Measurements from ENCODE around the gene SFMBT2.

Gene SFMBT2

GRCh38 chr10:7298495-7298894, 112.3 kb downstream of the SFMBT2 start:
- no peak for DNase-seq (ENCODE audit: low read depth)

GRCh38 chr10:7297094-7297493, 113.7 kb downstream of the SFMBT2 start:
- DNase-seq (ENCODE audit: low read depth) = no peak

GRCh38 chr10:7296648-7297047, 114.2 kb downstream of the SFMBT2 start:
- DNase-seq (ENCODE audit: low read depth) = no peak

DNA sequence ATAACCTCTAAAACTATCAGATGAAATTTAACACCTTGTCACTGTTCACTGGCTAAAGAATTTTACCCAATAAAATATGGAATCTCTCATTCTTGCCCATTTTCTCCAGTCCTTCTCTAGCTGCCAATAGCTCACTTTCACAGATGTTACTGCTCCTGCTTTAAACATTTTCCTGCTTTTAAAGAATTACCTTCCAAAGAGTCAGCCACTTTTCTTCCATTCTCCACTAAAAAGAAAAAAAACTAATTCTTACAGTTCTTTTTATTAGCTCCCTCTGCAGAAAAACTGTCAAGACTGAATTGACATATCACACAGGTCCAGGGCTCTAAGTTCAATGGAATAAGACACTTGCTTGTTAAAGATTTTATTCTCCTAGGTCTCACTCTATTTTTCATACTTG, 114.8 kb downstream of the SFMBT2 start:
- no peak for DNase-seq (ENCODE audit: low read depth)

- DNase-seq (ENCODE audit: low read depth) = no peak
Measured at GRCh38 chr10:7293378-7293920, 117.4 kb downstream of the SFMBT2 start.

- no peak for DNase-seq (ENCODE audit: low read depth)
Measured at GRCh38 chr10:7291487-7292270, 119.2 kb downstream of the SFMBT2 start.

GRCh38 chr10:7288060-7288690, 122.7 kb downstream of the SFMBT2 start:
- no peak for DNase-seq (ENCODE audit: low read depth)

GRCh38 chr10:7287377-7287776, 123.5 kb downstream of the SFMBT2 start:
- DNase-seq (ENCODE audit: low read depth) = no peak

GRCh38 chr10:7285522-7286322, 125.1 kb downstream of the SFMBT2 start:
- no peak for DNase-seq (ENCODE audit: low read depth)

- DNase-seq (ENCODE audit: low read depth) = no peak
Measured at GRCh38 chr10:7283246-7283645, 127.6 kb downstream of the SFMBT2 start.

DNA sequence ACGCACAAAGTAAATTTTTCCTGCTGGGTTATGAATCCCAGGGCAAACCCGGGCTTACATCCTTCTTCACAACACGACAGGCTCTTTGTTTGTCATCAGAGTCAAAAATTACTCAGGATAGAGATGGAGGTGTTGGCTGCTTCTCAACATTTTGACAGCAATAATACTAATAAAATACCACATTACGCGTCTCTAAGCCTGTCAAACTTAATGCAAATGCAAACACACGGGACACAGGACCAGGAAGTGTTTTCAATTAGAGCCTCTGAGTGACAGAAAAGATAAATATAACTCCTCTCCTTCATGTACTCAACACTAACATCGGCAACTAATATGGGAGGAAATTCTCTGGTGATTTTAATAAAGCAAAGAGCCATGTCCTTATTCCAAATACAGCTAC, 128.4 kb downstream of the SFMBT2 start:
- no peak for DNase-seq (ENCODE audit: low read depth)

DNA sequence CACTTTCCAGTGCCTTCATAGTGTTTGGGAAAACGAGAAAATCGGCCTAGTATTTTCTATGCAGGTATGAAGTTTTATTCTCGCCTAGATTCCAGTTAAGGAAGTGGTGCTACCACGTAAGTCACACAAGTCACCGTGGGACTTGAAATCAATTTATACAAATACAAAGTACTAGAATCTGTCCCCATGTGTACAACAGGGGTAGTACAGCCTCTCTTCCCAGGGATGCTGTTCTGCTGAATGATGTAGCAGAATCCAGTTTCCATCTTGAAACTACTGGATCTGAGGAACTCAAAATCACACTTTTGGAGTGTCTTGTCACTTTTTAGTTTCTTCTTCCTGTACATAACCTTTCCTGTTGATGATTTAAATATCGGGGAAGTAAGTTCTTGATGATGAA, 129.4 kb downstream of the SFMBT2 start:
- DNase-seq (ENCODE audit: low read depth) = no peak

DNA sequence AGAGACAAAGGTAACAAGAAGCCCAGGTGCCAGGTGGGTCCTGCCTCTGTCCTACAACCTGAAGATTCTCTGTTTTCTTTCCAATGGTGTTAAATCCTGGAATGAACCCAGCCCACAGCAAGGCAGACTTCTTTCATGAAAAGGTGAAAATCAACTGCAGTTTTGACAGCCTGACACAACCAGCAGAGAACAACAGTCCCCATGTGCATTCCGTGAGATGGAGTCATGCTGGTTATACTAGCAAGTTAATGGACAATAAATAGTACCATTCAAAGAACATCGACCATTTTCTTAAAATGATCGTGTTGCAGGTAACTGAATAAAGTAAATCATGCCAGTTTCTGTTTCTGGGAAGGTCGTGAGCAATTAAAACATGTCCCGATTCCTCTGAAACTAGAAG, 131.5 kb downstream of the SFMBT2 start:
- no peak for DNase-seq (ENCODE audit: low read depth)

DNA sequence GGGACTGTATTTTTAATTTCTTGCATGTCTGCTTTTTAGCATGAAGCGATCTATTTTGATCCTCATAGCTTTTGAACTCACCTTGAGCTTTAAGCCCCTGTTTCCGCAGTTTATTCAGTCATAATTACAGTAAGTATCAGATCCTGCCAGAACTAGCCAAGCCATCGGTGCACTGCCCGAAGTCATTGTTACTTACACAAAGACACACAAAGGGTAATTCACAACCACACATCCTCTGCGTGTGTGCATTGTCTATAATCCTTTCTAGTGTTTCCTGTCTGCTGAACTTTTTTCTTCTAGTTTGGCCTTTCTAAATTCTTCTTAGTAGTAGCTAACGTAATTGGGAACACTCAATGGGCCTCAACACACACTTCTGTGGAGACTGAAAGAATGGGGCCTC, 133.0 kb downstream of the SFMBT2 start:
- no peak for DNase-seq (ENCODE audit: low read depth)

- DNase-seq (ENCODE audit: low read depth) = no peak
Measured at GRCh38 chr10:7277432-7277831, 133.4 kb downstream of the SFMBT2 start.

GRCh38 chr10:7275761-7276440, 134.9 kb downstream of the SFMBT2 start:
- DNase-seq (ENCODE audit: low read depth) = no peak

DNA sequence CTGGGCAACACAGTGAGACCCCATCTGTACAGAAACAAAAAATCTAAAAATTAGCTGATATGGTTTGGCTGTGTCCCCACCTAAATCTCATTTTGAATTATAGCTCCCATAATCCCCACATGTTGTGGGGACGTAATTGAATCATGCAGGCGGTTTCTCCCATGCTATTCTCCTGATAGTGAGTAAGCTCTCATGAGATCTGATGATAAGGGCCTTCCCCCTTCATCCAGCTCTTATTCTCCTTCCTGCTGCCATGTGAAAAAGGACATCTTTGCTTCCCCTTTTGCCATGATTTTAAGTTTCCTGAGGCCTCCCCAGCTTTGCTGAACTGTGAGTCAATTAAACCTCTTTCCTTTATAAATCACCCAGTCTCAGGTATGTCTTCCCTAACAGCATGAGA, 136.5 kb downstream of the SFMBT2 start:
- DNase-seq (ENCODE audit: low read depth) = no peak

DNA sequence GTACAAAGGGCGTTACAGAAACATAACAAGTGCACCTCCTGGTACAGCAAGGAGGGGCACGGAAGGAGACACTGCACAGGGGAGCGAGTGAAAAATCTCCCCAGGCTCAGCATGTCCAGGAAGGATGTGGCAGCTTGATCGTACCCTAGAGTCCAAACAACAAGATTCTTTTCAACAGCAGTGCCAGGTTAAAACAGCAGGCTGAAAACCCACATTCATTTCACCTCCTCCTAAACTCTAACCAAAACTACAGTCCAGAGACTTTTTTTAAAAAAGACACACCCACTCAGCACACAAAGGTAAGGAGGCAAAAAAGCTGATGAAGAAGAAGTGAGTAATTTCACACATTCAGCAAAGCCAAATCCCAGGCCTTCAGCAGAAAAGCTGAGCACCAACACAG, 138.8 kb downstream of the SFMBT2 start:
- no peak for DNase-seq (ENCODE audit: low read depth)

GRCh38 chr10:7269988-7270387, 140.8 kb downstream of the SFMBT2 start:
- DNase-seq (ENCODE audit: low read depth) = no peak

DNA sequence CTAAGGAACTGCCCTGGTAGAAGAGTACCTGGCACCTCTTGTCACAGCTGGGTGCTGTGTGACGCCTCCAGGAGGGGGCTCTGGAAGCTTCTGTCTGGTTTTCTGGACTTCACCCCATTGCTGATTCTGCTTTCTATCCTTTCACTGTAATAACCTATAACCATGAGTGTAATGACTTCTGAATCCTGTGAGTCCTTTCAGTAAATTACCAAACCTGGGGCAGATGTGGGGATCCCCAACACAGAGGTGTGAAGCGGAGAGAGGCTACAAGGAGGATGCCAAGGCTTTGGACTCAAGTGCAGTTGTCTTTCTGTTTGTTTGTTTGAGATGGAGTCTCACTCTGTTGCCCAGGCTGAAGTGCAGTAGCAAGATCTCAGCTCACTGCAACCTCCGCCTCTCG, 143.7 kb downstream of the SFMBT2 start:
- no peak for DNase-seq (ENCODE audit: low read depth)

- DNase-seq (ENCODE audit: low read depth) = no peak
Measured at GRCh38 chr10:7265396-7266123, 145.3 kb downstream of the SFMBT2 start.
